HG02763 (cell line): ENCODE measurements around the gene MYO1D.

Experiments
- ATAC-seq: cut with Tn5 transposase; IDR thresholded peaks from one replicate; pipeline ENCODE4 v1.9.1; 2021; ENCODE audit warnings: mild to moderate bottlenecking, moderate library complexity; ENCODE audit not compliant: unreplicated experiment

The MYO1D gene

GRCh38 chr17:32861981-32862380 is 14.9 kb downstream of the MYO1D start:
- ATAC-seq: no peak

- ATAC-seq: no peak
Measured at GRCh38 chr17:32859857-32860525, 16.9 kb downstream of the MYO1D start.

GRCh38 chr17:32855620-32856019 is 21.3 kb downstream of the MYO1D start:
- ATAC-seq: no peak

- no peak for ATAC-seq
Measured at GRCh38 chr17:32854832-32855389, 22.0 kb downstream of the MYO1D start.

- no peak for ATAC-seq
Measured at GRCh38 chr17:32854207-32854606, 22.7 kb downstream of the MYO1D start.

DNA sequence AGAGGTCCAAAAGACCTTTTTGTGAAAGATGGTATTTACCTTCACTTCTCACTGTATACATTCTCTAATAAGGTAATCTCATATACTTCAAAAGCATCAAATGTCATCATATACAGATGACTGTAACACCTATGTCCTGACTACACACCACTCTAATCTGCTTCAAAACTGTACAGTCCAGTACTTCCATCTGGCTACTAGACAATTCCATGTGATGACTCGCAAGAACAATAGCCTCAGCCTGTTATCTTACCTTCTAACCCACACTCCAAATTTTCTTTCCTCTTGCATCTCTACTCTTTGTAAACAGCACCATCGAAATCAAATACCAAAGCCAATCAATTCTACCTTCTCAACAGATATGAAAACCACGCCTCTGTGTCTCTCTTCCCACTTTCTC is 24.1 kb downstream of the MYO1D start:
- no peak for ATAC-seq

GRCh38 chr17:32849879-32850278 is 27.0 kb downstream of the MYO1D start:
- ATAC-seq: no peak

DNA sequence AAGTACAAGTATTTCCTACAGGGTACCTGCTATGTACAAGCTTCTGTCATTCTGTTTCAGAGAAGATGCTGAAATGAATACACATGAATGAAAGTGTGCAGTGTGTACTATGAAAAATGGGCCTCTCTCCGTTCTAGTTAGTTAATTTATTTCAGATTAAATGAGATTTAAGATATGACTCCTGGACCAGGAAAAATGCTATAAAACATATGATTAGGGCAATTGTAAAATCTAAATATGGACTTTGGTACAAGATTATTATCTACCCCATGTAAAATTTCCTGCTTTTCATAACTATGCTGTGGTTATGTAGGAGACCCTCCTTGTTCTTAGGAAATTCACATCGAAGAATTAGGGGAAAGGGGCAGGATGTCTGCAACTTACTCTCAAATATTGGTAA is 28.9 kb downstream of the MYO1D start:
- ATAC-seq: no peak

DNA sequence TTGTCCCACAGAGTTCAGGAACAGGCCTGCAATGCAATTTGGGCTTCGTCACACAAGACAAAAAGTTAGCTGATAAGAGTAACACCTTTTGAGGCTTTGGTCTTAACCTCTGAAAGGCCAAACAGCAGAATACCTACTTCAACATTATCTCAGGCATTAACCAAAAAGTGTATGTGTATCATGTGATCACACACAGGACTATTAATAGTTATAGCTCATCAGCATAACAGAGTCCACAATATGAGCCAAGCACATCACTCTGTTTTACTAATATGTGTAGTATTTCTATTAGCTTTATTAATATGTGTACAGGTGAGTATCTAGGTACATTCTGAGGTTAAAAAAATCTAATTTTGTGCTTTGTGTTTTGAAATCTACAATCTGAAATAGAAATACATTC is 30.8 kb downstream of the MYO1D start:
- no peak for ATAC-seq

DNA sequence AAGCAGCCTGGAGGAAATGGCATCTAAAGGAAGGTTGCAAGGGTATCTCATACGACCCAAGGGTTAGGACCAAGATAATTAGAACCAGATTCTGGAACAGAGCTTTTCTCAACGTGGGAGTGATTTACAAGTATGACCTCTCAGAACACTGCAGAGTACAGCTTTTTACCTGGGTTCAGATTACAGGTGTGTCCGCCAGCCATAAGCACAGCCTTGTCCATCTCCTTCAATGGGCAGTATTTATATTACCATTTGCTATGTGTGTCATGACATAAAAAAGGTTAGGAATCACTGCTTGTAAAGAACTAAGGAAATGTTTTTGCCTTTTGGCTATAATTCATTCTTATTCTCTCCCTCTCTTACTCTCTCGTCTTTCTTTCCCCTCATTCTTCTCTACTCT is 36.7 kb downstream of the MYO1D start:
- no peak for ATAC-seq

DNA sequence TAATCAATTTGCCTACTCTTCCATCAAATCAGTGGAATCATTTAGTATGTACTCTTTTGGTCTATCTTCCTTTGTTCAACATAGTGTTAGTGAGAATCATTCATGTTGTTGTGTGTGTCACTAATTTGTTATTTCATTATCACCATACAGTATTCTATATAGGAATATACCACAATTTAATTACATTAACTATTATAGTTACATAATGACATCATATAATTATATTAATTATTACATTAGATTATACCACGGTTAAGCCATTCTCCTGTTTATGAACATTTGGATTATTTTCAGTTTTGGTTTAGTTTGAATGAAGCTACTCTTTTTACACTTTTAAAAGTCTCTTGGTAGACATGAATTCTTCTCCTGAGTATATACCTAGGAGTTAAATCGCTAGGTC is 40.4 kb downstream of the MYO1D start:
- no peak for ATAC-seq

DNA sequence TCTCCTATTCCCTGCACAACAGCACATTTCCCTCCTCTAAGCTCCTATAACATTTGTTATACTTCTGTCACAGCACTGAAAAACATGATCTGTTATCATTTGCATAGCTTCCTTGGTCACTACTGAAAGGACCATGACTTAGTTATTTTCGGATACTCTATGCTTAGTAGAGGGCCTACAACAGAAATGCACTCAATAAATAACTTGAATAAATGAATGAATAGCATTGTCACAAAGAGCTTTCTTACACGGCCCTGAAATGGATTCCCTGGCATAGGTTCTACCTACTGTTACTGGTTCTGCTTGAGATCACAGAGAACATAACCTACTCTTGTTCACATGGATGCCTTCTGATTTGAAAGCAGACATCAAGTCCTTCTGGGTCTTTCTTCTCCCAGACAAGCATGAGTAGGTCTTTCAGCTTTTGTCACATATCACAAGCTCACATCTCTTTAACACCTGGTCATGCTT is 41.6 kb downstream of the MYO1D start:
- ATAC-seq: peak; percentile 72

DNA sequence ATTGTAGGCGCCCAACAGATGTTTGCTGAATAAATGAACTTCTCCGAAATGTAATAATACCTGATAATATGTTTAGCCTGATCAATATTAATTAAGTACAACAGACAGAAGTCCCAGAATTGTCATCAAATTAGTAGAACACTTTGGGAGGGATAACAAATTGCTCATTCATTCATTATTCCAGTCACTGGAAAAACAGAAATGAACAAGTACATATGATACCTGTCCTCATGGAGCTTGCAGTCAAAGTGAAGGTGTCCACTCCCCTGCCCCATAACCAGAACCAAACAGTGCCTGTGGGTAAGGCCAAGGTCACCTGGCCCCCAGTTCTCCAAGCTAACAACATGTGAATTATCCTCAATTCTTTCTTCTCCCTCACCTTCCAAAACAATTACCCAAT is 42.8 kb downstream of the MYO1D start:
- ATAC-seq: no peak

GRCh38 chr17:32833526-32833925 is 43.4 kb downstream of the MYO1D start:
- ATAC-seq: no peak

DNA sequence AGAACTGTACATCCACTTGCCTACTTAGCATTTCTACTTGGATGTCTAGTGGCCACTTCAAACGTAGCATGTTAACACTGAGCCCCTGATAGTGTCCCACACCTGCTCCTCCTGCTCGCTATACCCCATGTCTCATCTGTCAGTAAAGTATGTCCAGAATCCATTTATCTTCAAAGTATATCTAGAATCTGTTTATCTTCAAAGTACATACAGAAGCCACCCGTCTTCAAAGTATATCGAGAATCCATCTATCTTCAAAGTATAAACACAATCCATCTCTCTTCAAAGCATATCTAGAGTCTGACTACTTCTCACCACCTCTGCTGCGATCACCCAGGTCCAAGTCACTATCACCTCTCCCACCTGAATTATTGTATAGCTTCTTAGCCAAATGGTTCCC is 43.8 kb downstream of the MYO1D start:
- ATAC-seq: no peak

GRCh38 chr17:32831627-32832243 is 45.2 kb downstream of the MYO1D start:
- ATAC-seq: no peak

DNA sequence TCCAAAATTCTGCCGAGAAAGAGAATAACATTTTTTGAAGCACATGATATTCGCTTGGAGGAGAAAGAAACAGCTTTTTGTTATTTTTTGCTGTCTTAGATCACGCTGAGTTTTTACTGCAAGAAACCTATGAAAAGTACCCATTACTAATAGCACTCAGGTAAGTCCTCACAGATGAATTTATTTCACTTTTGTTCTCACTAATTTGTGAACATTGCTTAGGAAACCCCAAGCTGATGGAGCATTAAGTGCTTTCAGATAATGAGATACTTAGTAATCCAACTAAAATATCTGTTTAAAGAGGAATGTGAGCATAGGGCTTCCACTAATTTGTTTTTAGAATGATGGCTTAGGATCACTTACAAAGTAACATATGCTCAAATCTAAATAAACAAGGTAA is 45.7 kb downstream of the MYO1D start:
- ATAC-seq: no peak

DNA sequence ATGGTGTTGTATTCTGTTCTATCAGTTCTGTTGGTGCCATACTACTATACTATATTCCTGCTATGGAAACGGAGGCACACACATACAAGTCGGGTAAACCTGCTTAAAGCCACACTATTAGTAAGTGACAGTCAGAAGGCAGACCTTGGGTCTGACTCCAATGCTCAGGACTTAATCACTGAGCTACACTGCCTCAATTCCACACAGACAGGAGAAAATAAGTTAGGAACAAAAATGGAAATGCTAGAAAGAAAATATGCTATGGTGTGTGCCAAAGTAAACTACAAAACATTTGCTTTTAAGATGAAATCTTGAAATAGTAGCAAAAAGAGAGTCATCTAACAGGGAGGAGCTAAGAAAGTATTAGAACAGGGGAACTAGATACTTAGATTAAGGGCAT is 48.1 kb downstream of the MYO1D start:
- peak; percentile 9 for ATAC-seq

DNA sequence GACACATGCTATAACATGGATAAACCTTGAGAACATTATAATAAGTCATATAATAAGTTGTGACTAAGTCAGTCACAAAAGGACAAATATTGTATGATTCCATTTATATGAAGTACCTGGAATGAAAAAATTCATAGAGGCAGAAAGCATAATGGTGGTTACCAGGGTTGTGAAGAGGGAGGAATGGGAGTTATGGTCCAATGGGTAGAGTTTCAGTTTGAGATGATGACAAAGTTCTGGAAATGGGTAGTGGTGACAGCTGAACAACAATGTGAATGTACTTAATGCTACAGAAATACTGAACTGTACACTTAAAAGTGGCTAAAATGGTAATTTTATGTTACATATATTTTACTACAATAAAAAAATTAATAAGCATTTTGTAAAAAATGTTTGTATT is 49.7 kb downstream of the MYO1D start:
- no peak for ATAC-seq

DNA sequence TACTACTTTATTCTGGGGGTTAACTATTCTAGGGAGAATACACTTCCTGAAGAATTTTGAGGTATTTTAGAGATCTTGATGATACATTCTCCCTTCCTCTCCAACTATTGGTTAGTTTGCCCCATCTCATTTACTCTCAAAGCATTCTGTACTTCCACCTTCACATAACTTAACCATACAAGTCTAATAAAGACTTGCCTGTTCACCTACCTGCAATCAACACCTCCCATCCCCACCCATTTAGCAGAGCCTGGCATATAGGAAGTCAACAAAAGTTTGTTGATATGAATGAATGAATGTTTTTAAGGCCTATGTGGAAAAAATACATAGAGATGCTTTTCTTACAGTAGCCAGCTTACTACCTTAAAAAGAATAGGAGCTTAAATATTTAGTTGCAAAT is 50.8 kb downstream of the MYO1D start:
- ATAC-seq: no peak

DNA sequence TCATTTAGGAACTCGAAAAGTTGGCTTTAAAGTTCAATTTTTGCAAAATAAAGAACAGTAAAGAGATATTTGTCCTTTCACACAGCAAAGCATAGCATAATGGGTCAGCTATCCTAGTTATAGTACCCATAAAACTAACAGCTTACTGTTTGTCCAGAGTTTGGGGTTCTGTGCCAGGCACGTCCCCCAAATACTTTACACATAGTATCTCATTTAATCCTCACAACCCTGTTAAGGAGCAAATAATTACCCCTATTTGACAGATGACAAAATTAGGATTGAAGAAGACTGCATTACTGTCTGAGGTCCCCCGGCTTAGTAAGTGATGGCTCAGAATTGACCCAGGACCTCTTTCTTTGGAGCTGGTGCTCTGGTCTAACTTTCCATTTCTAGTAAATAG is 52.6 kb downstream of the MYO1D start:
- ATAC-seq: no peak

- ATAC-seq: no peak
Measured at GRCh38 chr17:32822996-32823395, 53.9 kb downstream of the MYO1D start.
